ENCODE results near the gene NDST1. TPM values are rescaled to one million over a fixed set of nuclear protein-coding genes. Genes with fewer than 3 reads are reported as not detected.

NDST1 gene
- total and polyA plus RNA-seq, 2 donors (not counting 3 experiments of a cell fraction or from before 2014, with no cell fraction given), result 38.6 to 102 TPM

- Histone ChIP-seq H3K27ac (ENCODE audit: insufficient read depth, low read depth, low read length) (no peak overlapping the region), H2AFZ (ENCODE audit: low read depth, low read length) (no peak overlapping the region), H3K4me3 (replicated peaks in 1 of 3; ENCODE audit: insufficient read depth in 1 of 3, low read depth in 1 of 3, low read length in 3 of 3) (no peak overlapping the region), H3K9me3 (replicated peaks; ENCODE audit: control insufficient read depth, insufficient read depth, low read length) (no peaks in the 10 kb centered on the region), H3K4me2 (ENCODE audit: insufficient read depth, low read length) (no peak overlapping the region), H3K36me3 (ENCODE audit: control insufficient read depth in 2 of 2, extremely low read depth in 1 of 2, insufficient read depth in 2 of 2, low read length in 2 of 2) (peaks cover 0 to 3% of the 10 kb centered on the region in 2 experiments), H3K27me3 (ENCODE audit: control insufficient read depth in 2 of 2, insufficient read depth in 2 of 2, low read length in 2 of 2) (no peaks in the 10 kb centered on the region), H3K9me1 (replicated peaks; ENCODE audit: control insufficient read depth, extremely low read depth, insufficient read depth, low read length) (no peaks in the 10 kb centered on the region), H3K4me1 (ENCODE audit: control insufficient read depth, extremely low read depth, insufficient read depth, low read length) (peaks cover 16% of the 10 kb centered on the region), H3K79me2 (ENCODE audit: control insufficient read depth, insufficient read depth, low read length) (peaks cover 56% of the 10 kb centered on the region), H3K9ac (replicated peaks; ENCODE audit: extremely low read depth, insufficient read depth, low read length) (no peak overlapping the region), H4K20me1 (replicated peaks; ENCODE audit: control insufficient read depth, extremely low read depth, insufficient read depth, low read length) (no peaks in the 10 kb centered on the region)
- DNase-seq (ENCODE audit: low read depth, low spot score) (no peak), FAIRE-seq (no peak)
- dilution Hi-C loops (cut with MboI; ENCODE audit: extremely low pct_ligation_motif_present, low sequenced_read_pairs), result no loop called here
- intact Hi-C loops (cut with micrococcal nuclease), result no loop called here
- POLR2A ChIA-PET, result no interaction called here
- no peak for TF ChIP-seq EZH2 (IDR thresholded peaks at IDR 0.05; ENCODE audit: borderline replicate concordance, low read depth, low read length, severe bottlenecking)
- no peak for TF ChIP-seq JUN (IDR thresholded peaks at IDR 0.05; ENCODE audit: borderline replicate concordance, insufficient read depth, insufficient read length, low read depth)
- TF ChIP-seq GATA2 (IDR thresholded peaks at IDR 0.05; ENCODE audit: insufficient read depth, insufficient read length, low read depth, low read length), result no peak
- no peak for TF ChIP-seq MYC (IDR thresholded peaks at IDR 0.05; ENCODE audit: low read depth, low read length)
- no peak for TF ChIP-seq POLR2AphosphoS5 (IDR thresholded peaks at IDR 0.05; ENCODE audit: insufficient read depth, low read depth, low read length)
- TF ChIP-seq CTCF (IDR thresholded peaks at IDR 0.05; ENCODE audit: extremely low read depth in 1 of 2, insufficient read depth in 1 of 2, low read depth in 1 of 2, low read length in 2 of 2), result no peak
- CTCF ChIA-PET, result interaction anchor here (6.2 kb wide), 1 partner anchor 10 kb away, joined by 70 read pairs; the partner anchor contains the start of gene NDST1
- BruUV-seq (replicated peaks), result no TSS peak
These were observed 5.8 kb upstream of the NDST1 start for GRCh38 chr5:150502106-150502505.

Measured in endothelial cell of umbilical vein (primary cell).